ENCODE data around the gene USP16. TPM values are rescaled to one million over a fixed set of nuclear protein-coding genes. Genes with fewer than 3 reads are reported as not detected.

Gene USP16
- total RNA-seq, 1 experiment from 2014 or later = 24.6 TPM

DNA sequence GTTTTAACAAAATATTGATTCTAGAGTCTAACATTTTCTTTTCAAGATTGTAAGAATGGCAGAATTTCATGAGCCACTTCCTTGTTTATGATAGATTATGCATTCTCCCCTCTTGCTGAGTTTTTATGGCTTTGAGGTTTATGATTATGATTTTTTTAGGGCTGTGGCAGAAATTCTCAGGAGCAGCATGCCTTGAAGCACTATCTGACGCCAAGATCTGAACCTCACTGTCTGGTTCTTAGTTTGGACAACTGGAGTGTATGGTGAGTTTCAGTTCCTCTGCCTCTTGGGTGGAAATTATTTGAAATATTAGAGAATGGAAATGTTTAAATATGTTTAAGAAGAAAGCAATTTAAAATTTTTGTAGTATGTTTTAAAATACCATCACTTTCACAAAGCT is 10.2 kb downstream of the USP16 start:
- Histone ChIP-seq H3K79me2 (ENCODE audit: low read depth) (no peaks in the 10 kb centered on the region), H3K27ac (no peak overlapping the region), H3K36me3 (ENCODE audit: low read depth) (peaks cover 10% of the 10 kb centered on the region), H3K4me2 (no peak overlapping the region), H3K4me3 (no peak overlapping the region), H4K20me1 (ENCODE audit: insufficient read depth) (no peaks in the 10 kb centered on the region), H3F3A (ENCODE audit: insufficient read depth, low read depth) (no peaks in the 10 kb centered on the region), H2AFZ (no peak overlapping the region), H3K27me3 (ENCODE audit: insufficient read depth, low read depth) (no peaks in the 10 kb centered on the region), H3K9me3 (ENCODE audit: insufficient read depth, low read depth) (no peaks in the 10 kb centered on the region), H3K9me2 (ENCODE audit: insufficient read depth) (no peaks in the 10 kb centered on the region), H3K4me1 (replicated peaks; ENCODE audit: insufficient read depth) (no peaks in the 10 kb centered on the region)
- POLR2A ChIA-PET (ENCODE audit: unreplicated experiment) = no interaction called here
- TF ChIP-seq, protein P1, sequence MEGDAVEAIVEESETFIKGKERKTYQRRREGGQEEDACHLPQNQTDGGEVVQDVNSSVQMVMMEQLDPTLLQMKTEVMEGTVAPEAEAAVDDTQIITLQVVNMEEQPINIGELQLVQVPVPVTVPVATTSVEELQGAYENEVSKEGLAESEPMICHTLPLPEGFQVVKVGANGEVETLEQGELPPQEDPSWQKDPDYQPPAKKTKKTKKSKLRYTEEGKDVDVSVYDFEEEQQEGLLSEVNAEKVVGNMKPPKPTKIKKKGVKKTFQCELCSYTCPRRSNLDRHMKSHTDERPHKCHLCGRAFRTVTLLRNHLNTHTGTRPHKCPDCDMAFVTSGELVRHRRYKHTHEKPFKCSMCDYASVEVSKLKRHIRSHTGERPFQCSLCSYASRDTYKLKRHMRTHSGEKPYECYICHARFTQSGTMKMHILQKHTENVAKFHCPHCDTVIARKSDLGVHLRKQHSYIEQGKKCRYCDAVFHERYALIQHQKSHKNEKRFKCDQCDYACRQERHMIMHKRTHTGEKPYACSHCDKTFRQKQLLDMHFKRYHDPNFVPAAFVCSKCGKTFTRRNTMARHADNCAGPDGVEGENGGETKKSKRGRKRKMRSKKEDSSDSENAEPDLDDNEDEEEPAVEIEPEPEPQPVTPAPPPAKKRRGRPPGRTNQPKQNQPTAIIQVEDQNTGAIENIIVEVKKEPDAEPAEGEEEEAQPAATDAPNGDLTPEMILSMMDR (conservative IDR thresholded peaks at IDR 0.05) = no peak
- TF ChIP-seq EZH2 (IDR thresholded peaks at IDR 0.05; ENCODE audit: low read depth) = no peak
- DNase-seq = no peak
- BruUV-seq (replicated peaks) = no TSS peak
- CTCF ChIA-PET = interaction anchor here (0.6 kb wide), 1 partner anchor 1314 kb away, joined by 4 read pairs; no protein-coding TSS in a partner anchor
- intact Hi-C loops (cut with micrococcal nuclease; ENCODE audit: unreplicated experiment) = no loop called here

DNA sequence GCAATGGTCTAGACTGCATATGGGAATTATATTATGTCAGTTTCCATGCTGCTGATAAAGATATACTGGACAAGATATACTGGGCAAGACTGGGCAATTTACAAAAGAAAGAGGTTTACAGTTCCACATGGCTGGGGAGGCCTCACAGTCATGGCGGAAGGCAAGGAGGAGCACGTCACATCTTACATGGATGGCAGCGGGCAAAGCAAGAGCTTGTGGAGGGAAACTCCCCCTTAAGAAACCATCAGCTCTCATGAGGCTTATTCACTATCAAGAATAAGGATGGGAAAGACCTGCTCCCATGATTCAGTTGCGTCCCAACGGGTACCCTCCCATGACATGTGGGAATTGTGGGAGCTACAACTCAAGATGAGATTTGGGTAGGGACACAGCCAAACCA is 27.8 kb downstream of the USP16 start:
- BruUV-seq (replicated peaks) = no TSS peak
- no peaks in the 10 kb centered on the region for H3K9me3 ChIP-seq (ENCODE audit: insufficient read depth, low read depth)
- intact Hi-C loops (cut with micrococcal nuclease; ENCODE audit: unreplicated experiment) = no loop called here
- H3K27me3 ChIP-seq (ENCODE audit: insufficient read depth, low read depth) = no peaks in the 10 kb centered on the region
- H3K9me2 ChIP-seq (ENCODE audit: insufficient read depth) = no peaks in the 10 kb centered on the region
- no peak overlapping the region for H2AFZ ChIP-seq
- H3F3A ChIP-seq (ENCODE audit: insufficient read depth, low read depth) = peaks cover 29% of the 10 kb centered on the region
- peaks cover 5% of the 10 kb centered on the region; the same call in 1 of the 2 replicates for H3K36me3 ChIP-seq (ENCODE audit: low read depth)
- H3K4me3 ChIP-seq = no peak overlapping the region
- H3K27ac ChIP-seq = no peak overlapping the region
- ChIA-PET CTCF (no interaction called here), POLR2A (ENCODE audit: unreplicated experiment) (no interaction called here)
- H4K20me1 ChIP-seq (ENCODE audit: insufficient read depth) = 0 out of 2 replicates have a peak, but pooled peaks cover 7% of the 10 kb centered on the region
- H3K4me1 ChIP-seq (replicated peaks; ENCODE audit: insufficient read depth) = no peaks in the 10 kb centered on the region
- no peak overlapping the region for H3K4me2 ChIP-seq
- TF ChIP-seq EZH2 (IDR thresholded peaks at IDR 0.05; ENCODE audit: low read depth) = no peak
- TF ChIP-seq, protein P1 (conservative IDR thresholded peaks at IDR 0.05) = no peak
- DNase-seq = no peak
- no peaks in the 10 kb centered on the region for H3K79me2 ChIP-seq (ENCODE audit: low read depth)

DNA sequence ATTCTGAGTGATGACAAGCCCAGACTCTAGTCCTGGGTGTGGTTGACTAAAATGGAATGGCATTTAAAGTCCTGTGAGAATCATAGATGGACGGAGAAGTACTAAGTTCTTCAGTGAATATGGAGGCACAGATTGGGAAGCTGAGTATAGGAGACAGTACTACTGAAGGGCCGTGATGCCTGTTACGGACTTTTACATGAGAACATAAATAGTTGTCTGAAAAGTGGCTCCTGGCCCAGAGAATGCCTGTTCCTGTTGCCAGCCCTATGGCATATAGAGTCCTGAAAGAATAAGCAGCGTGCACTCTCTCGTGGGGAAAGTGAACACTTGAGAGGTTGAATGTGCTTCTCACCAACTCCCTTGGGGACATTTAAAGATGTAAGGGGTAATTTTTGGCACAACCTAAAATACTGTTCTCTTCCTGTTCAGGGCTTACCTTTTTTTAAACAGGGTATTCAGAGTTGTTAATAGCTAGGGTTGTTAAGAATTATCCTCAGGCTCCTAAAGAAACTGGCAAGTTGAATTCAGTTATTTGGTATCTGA is 28.6 kb downstream of the USP16 start:
- Histone ChIP-seq H2AFZ (no peak overlapping the region), H3K27me3 (ENCODE audit: insufficient read depth, low read depth) (no peaks in the 10 kb centered on the region), H3K4me2 (no peak overlapping the region), H3K79me2 (ENCODE audit: low read depth) (no peaks in the 10 kb centered on the region), H3K36me3 (ENCODE audit: low read depth) (peaks cover 5% of the 10 kb centered on the region; the same call in 1 of the 2 replicates), H4K20me1 (ENCODE audit: insufficient read depth) (0 out of 2 replicates have a peak, but pooled peaks cover 7% of the 10 kb centered on the region), H3K27ac (no peak overlapping the region), H3K4me1 (replicated peaks; ENCODE audit: insufficient read depth) (no peaks in the 10 kb centered on the region), H3K9me2 (ENCODE audit: insufficient read depth) (no peaks in the 10 kb centered on the region), H3K9me3 (ENCODE audit: insufficient read depth, low read depth) (no peaks in the 10 kb centered on the region), H3F3A (ENCODE audit: insufficient read depth, low read depth) (peaks cover 30% of the 10 kb centered on the region), H3K4me3 (no peak overlapping the region)
- no peak for TF ChIP-seq EZH2 (IDR thresholded peaks at IDR 0.05; ENCODE audit: low read depth)
- TF ChIP-seq, protein P1 (conservative IDR thresholded peaks at IDR 0.05) = no peak
- intact Hi-C loops (cut with micrococcal nuclease; ENCODE audit: unreplicated experiment) = no loop called here
- POLR2A ChIA-PET (ENCODE audit: unreplicated experiment) = no interaction called here
- CTCF ChIA-PET = no interaction called here
- no TSS peak for BruUV-seq (replicated peaks)
- no peak for DNase-seq

Data from PC-9 (cell line).